NCI-H510A (cell line): ENCODE measurements around the gene ZC3HAV1L.
"Not testable (repeated sequence)": the region's sequence is repeated elsewhere in the genome, so short reads cannot be mapped to it uniquely, and the experiment has no call there.

Experiments
- DNase-seq: peaks from one replicate; lab custom pipeline; 2025; lab: John Stamatoyannopoulos, UW

ZC3HAV1L gene

GRCh38 chr7:139054101-139054500, 18.3 kb upstream of the ZC3HAV1L start:
- no peak for DNase-seq

- DNase-seq: no peak
Measured at GRCh38 chr7:139051655-139052054, 15.8 kb upstream of the ZC3HAV1L start.

GRCh38 chr7:139049936-139050335, 14.1 kb upstream of the ZC3HAV1L start:
- no peak for DNase-seq

GRCh38 chr7:139049111-139049510, 13.3 kb upstream of the ZC3HAV1L start:
- no peak for DNase-seq

GRCh38 chr7:139047970-139048369, 12.1 kb upstream of the ZC3HAV1L start:
- no peak for DNase-seq

- DNase-seq: no peak
Measured at GRCh38 chr7:139046143-139046542, 10.3 kb upstream of the ZC3HAV1L start.

GRCh38 chr7:139044813-139045794, 9.3 kb upstream of the ZC3HAV1L start:
- DNase-seq: no peak

GRCh38 chr7:139043823-139044812, 8.3 kb upstream of the ZC3HAV1L start:
- DNase-seq: no peak

GRCh38 chr7:139041378-139042085, 5.7 kb upstream of the ZC3HAV1L start:
- DNase-seq: no peak

- DNase-seq: no peak
Measured at GRCh38 chr7:139038691-139039090, 2.8 kb upstream of the ZC3HAV1L start.

GRCh38 chr7:139036901-139037300, 1.1 kb upstream of the ZC3HAV1L start:
- DNase-seq: no peak

- no peak for DNase-seq
Measured at GRCh38 chr7:139034855-139035585, 822 bp downstream of the ZC3HAV1L start.

GRCh38 chr7:139034336-139034735, 1.5 kb downstream of the ZC3HAV1L start:
- no peak for DNase-seq

GRCh38 chr7:139033346-139034114, 2.3 kb downstream of the ZC3HAV1L start:
- no peak for DNase-seq

- DNase-seq: no peak
Measured at GRCh38 chr7:139032473-139032872, 3.4 kb downstream of the ZC3HAV1L start.

GRCh38 chr7:139029353-139029752, 6.5 kb downstream of the ZC3HAV1L start:
- DNase-seq: no peak

GRCh38 chr7:139026551-139026950, 9.3 kb downstream of the ZC3HAV1L start:
- DNase-seq: no peak

- not testable (repeated sequence) for DNase-seq
Measured at GRCh38 chr7:139025861-139026260, 10.0 kb downstream of the ZC3HAV1L start.

- DNase-seq: no peak
Measured at GRCh38 chr7:139023076-139023475, 12.8 kb downstream of the ZC3HAV1L start.

- no peak for DNase-seq
Measured at GRCh38 chr7:139022286-139022685, 13.6 kb downstream of the ZC3HAV1L start.
